Urinary bladder (tissue), 4 donors: ENCODE measurements around the gene CCDC85C. TPM values are rescaled to one million over a fixed set of nuclear protein-coding genes. Genes with fewer than 3 reads are reported as not detected.

Experiments
- DNase-seq: peaks from one replicate; pipeline ENCODE4 v3.0.0-alpha.2; 2015; ENCODE audit errors: extremely low spot score
- H3K27ac ChIP-seq: one replicate; pipeline ENCODE4 v1.5.1; 2013; ENCODE audit warnings: low read depth, mild to moderate bottlenecking, moderate library complexity
- H3K36me3 ChIP-seq: one replicate; pipeline ENCODE4 v1.6.1; 2013; ENCODE audit warnings: mild to moderate bottlenecking, moderate library complexity; ENCODE audit not compliant: insufficient read depth
- H3K4me1 ChIP-seq: one replicate; pipeline ENCODE4 v1.6.1; 2013; ENCODE audit warnings: mild to moderate bottlenecking, moderate library complexity; ENCODE audit not compliant: insufficient read depth
- H3K4me3 ChIP-seq: one replicate; pipeline ENCODE4 v1.5.1; 2013; ENCODE audit warnings: low read depth, low read length
- WGBS: extraction: QIAGEN DNeasy Blood & Tissue Kit; methylation state at CpG from one replicate; pipeline ENCODE4 v1.1.7; 2013; 5-methylcytosine and 5-hydroxymethylcytosine counted together
- polyA plus RNA-seq: library from polyadenylated mRNA; stranded (reverse); fragments of 200-250 nt; gene quantifications from one replicate; pipeline ENCODE4 v1.2.3, GENCODE V29; 2013
- total RNA-seq: library from RNA; depleted of rRNA; stranded (reverse); fragments of >200 nt; gene quantifications from one replicate; pipeline ENCODE4 v1.2.3, GENCODE V29; 2014
- donor health status: healthy with polysubstance abuse.
- donor health status: healthy.

The CCDC85C gene
- total and polyA plus RNA-seq, 2 donors = 5.8 to 36.0 TPM

DNA sequence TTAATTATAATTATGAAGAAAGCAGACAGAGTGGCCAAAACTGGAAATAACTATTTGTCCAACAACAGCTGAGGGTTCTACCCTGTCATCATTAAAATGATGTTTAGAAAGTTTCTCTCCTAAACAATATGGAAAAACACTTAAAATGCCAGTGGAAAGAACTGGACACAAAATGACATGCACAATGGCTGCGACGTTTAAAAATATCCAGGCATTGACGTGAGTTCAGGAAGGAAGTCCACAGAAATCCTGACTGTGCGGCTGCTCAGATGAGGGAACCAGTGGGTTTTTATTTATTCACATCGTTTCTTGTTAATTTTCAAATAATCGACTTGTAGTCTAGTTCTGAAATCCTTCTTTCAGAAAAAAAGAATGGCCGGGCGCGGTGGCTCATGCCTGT, 64.5 kb downstream of the CCDC85C start:
- no peaks in the 10 kb centered on the region for H3K4me1 ChIP-seq
- DNase-seq = no peak
- WGBS = 68% methylated on average over 9 of the region's 9 CpGs
- H3K27ac ChIP-seq = no peak overlapping the region
- H3K4me3 ChIP-seq = no peak overlapping the region
- no peaks in the 10 kb centered on the region for H3K36me3 ChIP-seq

DNA sequence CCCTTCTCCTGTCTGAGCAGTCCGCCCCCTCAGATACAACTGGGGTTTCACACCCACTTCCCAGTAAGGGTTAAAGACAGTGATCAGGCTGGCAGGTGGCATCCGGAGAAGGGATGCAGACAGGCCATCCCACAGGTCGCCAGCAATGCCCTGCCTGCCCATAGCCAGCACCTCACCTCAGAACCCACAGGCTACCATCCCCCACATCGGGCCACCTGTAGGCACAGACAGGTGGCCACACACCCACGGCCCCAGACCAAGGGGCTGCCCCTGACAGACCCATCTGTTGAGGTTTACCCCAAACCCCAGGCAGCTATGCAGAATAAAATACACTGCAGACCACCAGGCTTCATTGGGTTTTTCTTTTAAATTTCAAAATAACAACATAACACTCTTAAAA, 65.3 kb downstream of the CCDC85C start:
- H3K4me1 ChIP-seq = no peaks in the 10 kb centered on the region
- 64% methylated on average over 5 of the region's 5 CpGs for WGBS
- H3K27ac ChIP-seq = no peak overlapping the region

DNA sequence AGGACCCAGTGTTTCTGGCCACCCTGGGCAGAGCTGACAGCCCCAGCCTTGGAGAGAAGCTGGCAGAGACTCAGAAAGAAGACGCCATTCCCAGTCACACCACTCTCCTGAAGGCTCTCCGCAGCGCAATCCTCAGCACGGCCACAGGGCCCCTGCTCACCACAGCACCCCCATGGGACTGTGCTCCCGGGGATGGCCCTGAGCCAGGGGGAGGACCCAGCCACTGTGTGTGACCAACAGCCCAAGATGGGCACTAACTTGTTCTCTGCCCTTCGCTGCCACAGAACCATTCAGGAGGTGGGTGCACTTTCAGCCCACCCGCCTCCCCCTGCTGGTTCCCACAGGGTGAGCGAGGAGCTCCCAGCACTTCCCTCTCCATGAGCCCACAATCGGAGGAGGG, 65.7 kb downstream of the CCDC85C start:
- H3K4me1 ChIP-seq = no peaks in the 10 kb centered on the region
- H3K4me3 ChIP-seq = no peak overlapping the region
- WGBS = 43% methylated on average over 9 of the region's 9 CpGs
- no peaks in the 10 kb centered on the region for H3K36me3 ChIP-seq
- no peak for DNase-seq
- no peak overlapping the region for H3K27ac ChIP-seq

More for the DNA sequence above, 65.3 kb downstream of the CCDC85C start:
- Histone ChIP-seq H3K36me3 (no peaks in the 10 kb centered on the region), H3K4me3 (no peak overlapping the region)
- DNase-seq = no peak

DNA sequence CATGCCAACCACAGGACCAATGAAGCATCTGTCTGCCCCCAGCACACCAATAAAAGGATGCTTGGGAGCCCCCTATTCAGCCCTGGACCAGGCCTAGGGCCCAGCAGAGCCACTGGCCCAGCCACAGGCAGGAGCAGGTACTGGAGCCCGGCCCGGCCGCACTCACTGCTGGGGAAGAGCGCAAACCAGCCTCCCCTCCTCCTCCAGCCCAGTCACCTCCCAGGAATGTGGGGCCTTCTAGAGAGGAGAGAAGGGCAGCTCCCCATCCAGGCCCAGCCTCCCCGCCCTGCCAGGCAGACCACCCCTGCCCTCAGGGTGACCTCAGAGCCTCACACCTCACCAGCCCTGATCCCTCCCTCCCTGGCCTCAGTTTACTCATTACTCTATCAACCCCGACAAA, 66.6 kb downstream of the CCDC85C start:
- 47% methylated on average over 6 of the region's 6 CpGs for WGBS
- no peak for DNase-seq
- H3K27ac ChIP-seq = no peak overlapping the region
- H3K4me1 ChIP-seq = no peaks in the 10 kb centered on the region
- H3K4me3 ChIP-seq = no peak overlapping the region
- H3K36me3 ChIP-seq = no peaks in the 10 kb centered on the region

DNA sequence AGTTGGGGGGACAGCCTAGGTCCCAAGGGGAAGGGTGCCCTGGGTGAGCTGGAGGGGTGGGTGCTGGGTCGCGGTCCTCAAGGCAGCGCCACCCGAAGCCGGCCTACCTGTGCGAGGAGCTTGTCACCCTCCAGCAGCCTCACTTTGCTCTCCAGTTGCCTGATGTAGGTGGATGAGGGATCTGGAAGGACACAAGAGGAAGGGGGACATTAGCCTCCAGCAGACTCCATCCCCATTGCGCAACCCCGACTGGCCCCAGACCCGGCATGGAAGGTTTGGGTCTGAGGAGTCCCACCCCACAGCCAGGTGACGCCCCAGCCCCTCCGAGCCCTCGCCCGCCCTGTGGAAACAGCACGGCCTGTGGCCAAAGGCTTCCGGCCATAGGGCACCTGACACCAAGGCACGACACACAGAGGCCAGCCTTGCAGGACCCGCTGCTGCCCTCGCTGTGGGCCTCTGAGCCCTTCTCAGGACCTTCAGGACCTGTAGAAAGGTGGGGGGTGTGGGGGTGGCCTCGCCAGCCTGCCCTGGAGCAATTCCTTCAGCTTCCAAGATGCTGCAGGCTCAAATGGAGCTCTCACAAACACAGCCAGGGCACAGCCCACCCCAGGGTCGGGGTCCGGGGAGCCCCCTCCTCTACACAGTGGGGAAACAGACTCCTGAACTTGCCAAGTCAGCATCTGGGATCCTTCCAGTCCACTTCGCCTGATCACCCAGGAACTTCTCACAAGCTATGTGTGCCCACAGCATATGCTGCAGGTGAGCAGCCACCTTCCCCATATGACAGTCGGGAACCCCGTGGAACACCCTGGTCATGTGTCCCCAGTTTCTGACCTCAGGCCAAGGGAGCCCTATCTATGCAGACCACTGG, 67.9 kb downstream of the CCDC85C start:
- 93% methylated on average over 24 of the region's 24 CpGs for WGBS
- Histone ChIP-seq H3K4me1 (no peaks in the 10 kb centered on the region), H3K27ac (no peak overlapping the region), H3K36me3 (no peaks in the 10 kb centered on the region), H3K4me3 (no peak overlapping the region)
- no peak for DNase-seq

DNA sequence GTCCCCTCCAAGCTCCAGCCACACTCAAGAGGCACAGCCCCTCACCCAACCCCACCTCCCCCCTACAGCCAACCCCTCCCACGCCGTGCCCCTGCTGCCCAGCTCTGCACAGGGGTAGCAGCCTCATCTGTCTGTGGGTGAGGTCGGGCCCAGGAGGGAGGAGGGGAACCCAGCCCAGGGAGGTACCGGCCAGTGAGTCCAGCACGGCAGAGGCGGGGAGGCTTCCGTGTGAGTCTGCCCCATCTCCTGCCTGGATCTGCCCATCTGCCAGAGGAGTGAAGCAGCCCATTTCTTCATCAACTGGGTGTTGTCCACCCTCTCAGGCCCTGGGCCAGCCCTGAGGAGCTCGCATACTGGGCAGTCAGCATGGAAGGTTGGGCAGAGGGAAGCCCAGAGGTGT, 68.6 kb downstream of the CCDC85C start:
- DNase-seq = no peak
- H3K4me1 ChIP-seq = no peaks in the 10 kb centered on the region
- no peak overlapping the region for H3K4me3 ChIP-seq
- WGBS = 75% methylated on average over 8 of the region's 8 CpGs
- H3K27ac ChIP-seq = no peak overlapping the region
- H3K36me3 ChIP-seq = no peaks in the 10 kb centered on the region

DNA sequence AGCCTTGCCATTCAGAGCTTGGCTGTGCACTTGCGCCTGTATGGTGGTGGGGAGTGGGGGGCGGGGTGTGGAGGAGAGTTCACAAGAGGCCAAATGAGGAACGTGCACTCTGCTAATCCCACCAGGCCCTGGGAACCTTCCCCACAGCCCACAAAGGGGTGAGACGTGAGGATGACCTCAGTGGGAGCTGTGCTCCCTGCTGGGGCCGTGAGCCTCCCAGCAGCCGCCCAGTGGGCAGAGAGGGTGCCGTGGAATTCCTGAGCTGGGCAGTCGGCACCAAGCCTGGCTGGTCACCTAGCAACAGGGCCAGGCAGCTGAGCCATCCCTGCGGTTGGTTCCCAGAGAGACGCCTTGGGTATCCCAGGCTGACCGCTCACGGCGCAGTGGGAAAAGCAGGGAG, 69.1 kb downstream of the CCDC85C start:
- H3K4me1 ChIP-seq = no peaks in the 10 kb centered on the region
- DNase-seq = no peak
- 69% methylated on average over 13 of the region's 13 CpGs for WGBS
- no peaks in the 10 kb centered on the region for H3K36me3 ChIP-seq
- H3K4me3 ChIP-seq = no peak overlapping the region
- H3K27ac ChIP-seq = no peak overlapping the region

DNA sequence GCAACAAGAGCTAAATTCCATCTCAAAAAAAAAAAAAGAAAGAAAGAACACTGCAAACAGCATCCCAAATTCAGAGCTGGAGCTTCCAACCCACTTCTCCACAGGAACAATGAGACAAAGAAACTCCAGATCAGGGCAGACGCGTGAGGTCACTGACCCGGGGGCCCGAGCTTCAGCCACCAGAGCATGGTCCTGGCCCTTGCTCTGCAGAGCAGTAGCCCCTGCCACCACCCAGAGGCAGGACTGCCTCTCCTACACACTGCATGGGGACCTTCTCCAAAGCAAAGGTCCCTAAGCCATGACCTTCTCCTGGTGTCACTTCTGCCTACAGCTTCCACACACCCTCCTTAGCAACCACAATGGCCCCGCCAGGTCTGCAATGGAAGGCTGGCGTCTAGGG, 69.7 kb downstream of the CCDC85C start:
- 80% methylated on average over 6 of the region's 6 CpGs for WGBS
- DNase-seq = no peak
- Histone ChIP-seq H3K4me1 (no peaks in the 10 kb centered on the region), H3K4me3 (no peak overlapping the region), H3K27ac (no peak overlapping the region), H3K36me3 (no peaks in the 10 kb centered on the region)

DNA sequence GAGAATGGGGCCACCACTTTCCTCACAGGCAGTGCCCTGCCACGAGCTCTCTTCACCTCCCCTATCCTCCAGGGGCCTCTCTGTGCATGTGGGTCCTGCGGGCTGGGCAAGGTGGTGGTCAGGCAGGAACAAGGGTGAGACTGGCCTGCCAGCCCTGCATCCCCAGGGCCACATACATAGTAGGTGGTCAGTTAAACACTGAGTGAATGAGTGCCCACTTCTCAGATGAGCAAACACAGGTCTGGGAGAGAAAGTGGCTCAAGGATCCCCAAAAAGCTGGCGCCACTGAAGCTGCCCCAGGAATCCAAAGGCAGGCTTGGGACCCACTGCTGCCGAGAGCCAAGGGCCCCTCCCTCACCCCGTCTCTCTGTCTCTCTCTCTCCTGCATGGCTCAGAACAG, 71.7 kb downstream of the CCDC85C start:
- DNase-seq = no peak
- no peak overlapping the region for H3K4me3 ChIP-seq
- H3K4me1 ChIP-seq = no peaks in the 10 kb centered on the region
- 91% methylated on average over 5 of the region's 5 CpGs for WGBS
- H3K36me3 ChIP-seq = no peaks in the 10 kb centered on the region
- no peak overlapping the region for H3K27ac ChIP-seq

DNA sequence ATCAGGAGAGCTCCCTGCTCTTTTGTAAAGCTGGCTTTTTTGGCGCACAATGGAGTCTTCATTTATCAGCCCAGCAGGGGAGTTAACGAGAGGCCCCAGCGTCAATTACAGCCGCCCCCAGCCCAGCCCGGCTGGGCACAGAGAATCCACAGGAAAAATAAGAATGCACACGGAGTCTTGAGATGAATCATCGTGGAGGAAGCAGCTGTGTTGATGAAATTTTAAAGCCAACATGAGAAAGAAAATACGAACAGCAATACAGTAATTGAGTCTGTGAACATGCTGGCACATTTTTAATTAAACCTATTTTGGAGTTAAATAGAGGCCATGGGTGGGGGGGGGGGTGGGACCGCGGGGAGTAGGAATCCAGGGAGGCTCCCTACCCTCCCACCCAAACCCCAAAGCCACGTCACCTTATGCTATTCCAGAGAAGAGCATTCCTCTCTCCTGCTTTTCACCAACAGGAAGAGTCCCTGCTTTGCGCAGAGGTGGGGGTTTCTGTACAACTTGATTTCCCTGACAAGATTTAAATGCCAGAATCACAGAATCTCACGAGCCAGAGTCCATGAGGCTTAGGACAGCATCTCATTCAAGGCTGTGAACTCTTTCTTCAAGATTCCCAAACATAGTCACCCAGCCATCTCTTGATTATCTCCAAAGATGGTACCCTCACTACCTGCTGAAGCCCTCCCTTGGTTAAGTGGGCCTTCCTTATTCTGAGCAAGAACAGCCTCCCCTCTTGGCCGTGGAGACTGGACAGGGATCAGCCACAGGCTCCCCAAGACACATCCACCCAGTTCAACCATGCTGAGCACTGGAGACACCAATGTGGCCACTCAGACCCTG, 72.5 kb downstream of the CCDC85C start:
- H3K36me3 ChIP-seq = no peaks in the 10 kb centered on the region
- H3K4me3 ChIP-seq = no peak overlapping the region
- 40% methylated on average over 14 of the region's 14 CpGs for WGBS
- no peak overlapping the region for H3K27ac ChIP-seq
- DNase-seq = no peak
- no peaks in the 10 kb centered on the region for H3K4me1 ChIP-seq

DNA sequence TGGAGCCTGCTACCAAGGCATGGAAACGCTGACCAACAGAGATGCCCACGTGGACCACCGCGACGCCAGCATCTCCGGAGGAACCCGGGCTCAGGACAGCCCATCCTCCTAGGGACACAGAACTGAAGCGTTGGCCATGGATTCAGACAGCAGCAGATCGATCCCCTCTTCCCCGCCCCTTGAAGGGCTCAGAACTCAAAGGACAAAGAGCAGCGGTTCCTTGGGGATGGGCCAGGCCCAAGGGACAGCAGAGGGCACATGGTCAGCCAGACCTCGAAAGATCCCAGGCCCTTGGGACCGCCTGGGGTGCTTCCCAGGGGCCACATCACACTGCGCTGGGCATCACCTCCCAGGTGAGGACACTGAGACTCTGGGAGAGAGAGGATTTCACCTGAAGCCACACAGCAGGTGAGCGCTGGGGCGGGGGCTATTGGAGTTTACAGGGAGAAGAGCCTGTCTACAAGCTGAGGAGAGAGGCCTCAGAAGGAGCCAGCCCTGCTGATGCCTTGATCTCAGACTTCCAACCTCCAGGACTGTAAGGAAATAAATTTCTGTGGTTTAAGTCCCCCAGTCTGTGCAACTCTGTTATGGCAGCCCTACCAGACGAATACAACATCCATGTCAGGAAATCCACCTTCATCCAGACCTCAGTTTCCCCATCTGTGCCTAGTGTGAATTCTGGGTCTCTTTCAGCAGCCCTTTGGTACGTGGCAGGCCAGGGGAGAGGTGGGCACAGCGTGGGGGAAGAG, 73.4 kb downstream of the CCDC85C start:
- H3K36me3 ChIP-seq = no peaks in the 10 kb centered on the region
- 89% methylated on average over 19 of the region's 19 CpGs for WGBS
- DNase-seq = no peak
- H3K27ac ChIP-seq = no peak overlapping the region
- no peak overlapping the region for H3K4me3 ChIP-seq
- H3K4me1 ChIP-seq = no peaks in the 10 kb centered on the region

DNA sequence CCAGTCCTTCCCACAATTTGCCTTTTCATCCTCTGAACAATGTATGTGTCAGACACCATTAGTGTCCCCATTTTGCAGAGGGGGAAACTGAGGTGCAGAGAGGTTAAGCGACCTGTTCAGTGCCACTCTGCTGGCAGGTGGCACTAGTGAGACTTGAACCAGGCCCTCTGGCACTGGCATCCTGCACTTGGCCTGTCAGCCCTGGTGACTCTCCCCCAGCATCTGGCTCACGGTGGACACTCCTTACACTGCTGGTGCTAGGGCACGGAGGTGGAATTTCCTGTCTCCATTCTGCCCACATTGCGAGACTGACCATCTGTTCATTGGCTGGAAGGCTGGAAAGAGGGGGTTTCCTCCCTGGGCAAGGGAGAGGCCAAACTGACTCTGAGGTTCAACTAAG, 74.1 kb downstream of the CCDC85C start:
- WGBS = 78% methylated on average over 4 of the region's 4 CpGs
- Histone ChIP-seq H3K27ac (no peak overlapping the region), H3K4me1 (no peaks in the 10 kb centered on the region), H3K36me3 (no peaks in the 10 kb centered on the region), H3K4me3 (no peak overlapping the region)
- DNase-seq = no peak

DNA sequence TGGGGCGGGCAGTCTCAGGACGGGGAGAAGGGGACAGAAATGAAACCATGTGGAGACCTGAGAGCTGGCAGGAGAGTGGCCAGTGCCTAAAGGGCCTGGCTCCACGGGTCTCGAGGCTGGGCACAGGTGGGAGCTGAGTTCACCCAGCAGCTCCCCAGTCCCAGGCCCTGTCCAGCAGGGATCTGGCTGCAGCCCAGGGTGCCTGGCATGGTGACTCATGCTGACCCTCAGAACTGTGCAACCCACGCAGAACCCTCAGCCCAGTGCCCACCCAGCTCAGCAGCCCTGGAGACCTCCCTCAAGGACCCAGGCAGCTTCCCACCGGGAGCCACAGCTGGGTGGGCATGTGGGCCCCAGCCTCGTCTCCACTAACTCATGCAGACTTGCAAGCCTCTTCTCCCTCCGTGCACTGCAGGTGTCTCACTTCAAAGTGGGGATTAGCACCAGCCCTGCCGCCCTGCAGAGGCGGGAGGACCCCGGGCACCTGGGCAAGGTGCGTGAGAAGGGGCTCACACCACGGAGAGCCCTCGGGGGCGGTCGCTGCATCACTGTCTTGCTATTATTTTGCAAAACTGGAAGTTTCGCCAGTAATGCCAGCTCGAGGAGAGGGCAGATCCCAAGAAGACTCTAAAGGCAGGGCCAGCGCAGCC, 76.5 kb downstream of the CCDC85C start:
- DNase-seq = no peak
- Histone ChIP-seq H3K4me1 (no peaks in the 10 kb centered on the region), H3K4me3 (no peak overlapping the region), H3K36me3 (no peaks in the 10 kb centered on the region), H3K27ac (no peak overlapping the region)
- WGBS = 84% methylated on average over 19 of the region's 19 CpGs
